MCF 10A (cell line): ENCODE results near the gene GPR137B. TPM values are rescaled to one million over a fixed set of nuclear protein-coding genes. Genes with fewer than 3 reads are reported as not detected.

Experiments
- BruUV-seq: library from RNA; stranded (reverse); fragments of 400-500 nt; replicated peaks from 2 replicates; lab custom pipeline; 2021; lab: Mats Ljungman, UMichigan
- CTCF ChIA-PET: fragments of 300-600 bp; sonication (Branson Sonifier 250); formaldehyde crosslinking; extraction: SDS; loops from one replicate; lab custom pipeline; 2021; ENCODE audit warnings: antibody characterized with exemption, inconsistent platforms; lab: Yijun Ruan, JAX
- POLR2A ChIA-PET: fragments of 300-600, 350-650 bp; sonication (Branson Sonifier 250); formaldehyde crosslinking; extraction: SDS; loops from one replicate; lab custom pipeline; 2020; ENCODE audit warnings: antibody characterized with exemption, inconsistent platforms; lab: Yijun Ruan, JAX
- DNase-seq: peaks from one replicate; pipeline ENCODE4 v3.0.0-alpha.2; 2018; ENCODE audit not compliant: unreplicated experiment
- H3K27ac Mint-ChIP-seq: one replicate; pipeline ENCODE4 v1.8.0; 2022; ENCODE audit warnings: mild to moderate bottlenecking, low read depth, mixed read lengths; ENCODE audit not compliant: unreplicated experiment
- H3K27me3 Mint-ChIP-seq: one replicate; pipeline ENCODE4 v1.8.0; 2022; ENCODE audit warnings: mixed read lengths; ENCODE audit not compliant: insufficient read depth, unreplicated experiment
- H3K36me3 Mint-ChIP-seq: one replicate; pipeline ENCODE4 v1.8.0; 2022; ENCODE audit warnings: mild to moderate bottlenecking, moderate library complexity, mixed read lengths; ENCODE audit not compliant: insufficient read depth, unreplicated experiment
- H3K4me1 Mint-ChIP-seq: one replicate; pipeline ENCODE4 v1.8.0; 2022; ENCODE audit warnings: mixed read lengths; ENCODE audit not compliant: insufficient read depth, unreplicated experiment
- H3K4me3 Mint-ChIP-seq: one replicate; pipeline ENCODE4 v1.8.0; 2022; ENCODE audit warnings: mild to moderate bottlenecking, moderate library complexity, mixed read lengths; ENCODE audit not compliant: unreplicated experiment
- H3K9me3 Mint-ChIP-seq: one replicate; pipeline ENCODE4 v1.8.0; 2022; ENCODE audit warnings: mixed read lengths; ENCODE audit not compliant: unreplicated experiment
- intact Hi-C: fragments of 100-400 bp; cut with micrococcal nuclease; formaldehyde crosslinking; loops from 2 replicates; pipeline ENCODE4 v1.14.1; 2022
- total RNA-seq: library from RNA; stranded (reverse); gene quantifications from 2 replicates; pipeline ENCODE4 v1.2.3, GENCODE V29; 2022
- TF ChIP-seq, protein P1 (sequence below): fragments of 200-600 bp; IDR thresholded peaks from one replicate; pipeline ENCODE4 v1.8.0; 2022; ENCODE audit warnings: antibody characterized with exemption, mild to moderate bottlenecking; ENCODE audit not compliant: unreplicated experiment

GPR137B gene
- total RNA-seq, 1 experiment from 2014 or later: 8.4 TPM

- no peak for DNase-seq
- Mint-ChIP-seq H3K36me3 (no peaks in the 10 kb centered on the region), H3K27ac (no peak overlapping the region), H3K9me3 (no peaks in the 10 kb centered on the region), H3K4me3 (no peak overlapping the region), H3K4me1 (no peaks in the 10 kb centered on the region), H3K27me3 (no peaks in the 10 kb centered on the region)
- intact Hi-C loops: no loop called here
- TF ChIP-seq, protein P1, sequence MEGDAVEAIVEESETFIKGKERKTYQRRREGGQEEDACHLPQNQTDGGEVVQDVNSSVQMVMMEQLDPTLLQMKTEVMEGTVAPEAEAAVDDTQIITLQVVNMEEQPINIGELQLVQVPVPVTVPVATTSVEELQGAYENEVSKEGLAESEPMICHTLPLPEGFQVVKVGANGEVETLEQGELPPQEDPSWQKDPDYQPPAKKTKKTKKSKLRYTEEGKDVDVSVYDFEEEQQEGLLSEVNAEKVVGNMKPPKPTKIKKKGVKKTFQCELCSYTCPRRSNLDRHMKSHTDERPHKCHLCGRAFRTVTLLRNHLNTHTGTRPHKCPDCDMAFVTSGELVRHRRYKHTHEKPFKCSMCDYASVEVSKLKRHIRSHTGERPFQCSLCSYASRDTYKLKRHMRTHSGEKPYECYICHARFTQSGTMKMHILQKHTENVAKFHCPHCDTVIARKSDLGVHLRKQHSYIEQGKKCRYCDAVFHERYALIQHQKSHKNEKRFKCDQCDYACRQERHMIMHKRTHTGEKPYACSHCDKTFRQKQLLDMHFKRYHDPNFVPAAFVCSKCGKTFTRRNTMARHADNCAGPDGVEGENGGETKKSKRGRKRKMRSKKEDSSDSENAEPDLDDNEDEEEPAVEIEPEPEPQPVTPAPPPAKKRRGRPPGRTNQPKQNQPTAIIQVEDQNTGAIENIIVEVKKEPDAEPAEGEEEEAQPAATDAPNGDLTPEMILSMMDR: no peak
- BruUV-seq: no TSS peak
- ChIA-PET CTCF (no interaction called here), POLR2A (interaction anchor here (0.6 kb wide), 1 partner anchor 832 kb away, joined by 3 read pairs; no protein-coding TSS in a partner anchor)
Observed at GRCh38 chr1:236209185-236209584, 66.8 kb downstream of the GPR137B start.

DNA sequence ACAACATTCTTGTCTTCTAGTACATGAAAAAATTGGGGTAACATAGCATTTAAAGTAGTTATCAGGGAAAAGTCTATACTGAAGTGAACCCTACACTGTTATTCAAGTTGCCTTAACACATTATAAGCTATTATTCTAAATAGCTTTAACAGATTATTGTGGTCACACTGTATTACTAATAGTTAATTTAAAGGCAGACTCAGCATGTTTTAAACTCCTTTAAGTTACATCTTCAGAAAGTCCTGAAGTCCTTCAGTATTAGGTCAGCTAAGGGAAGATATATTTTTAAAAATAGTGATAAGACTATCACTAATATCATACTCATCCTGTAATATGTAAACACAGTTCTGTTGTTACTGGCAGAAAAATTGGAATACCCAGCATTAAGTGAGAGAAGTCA, 67.4 kb downstream of the GPR137B start:
- no peak for DNase-seq
- ChIA-PET POLR2A (no interaction called here), CTCF (no interaction called here)
- Mint-ChIP-seq H3K27me3 (no peaks in the 10 kb centered on the region), H3K9me3 (no peaks in the 10 kb centered on the region), H3K36me3 (no peaks in the 10 kb centered on the region), H3K4me1 (no peaks in the 10 kb centered on the region), H3K27ac (no peak overlapping the region), H3K4me3 (no peak overlapping the region)
- TF ChIP-seq, protein P1: no peak
- intact Hi-C loops: no loop called here
- BruUV-seq: no TSS peak

DNA sequence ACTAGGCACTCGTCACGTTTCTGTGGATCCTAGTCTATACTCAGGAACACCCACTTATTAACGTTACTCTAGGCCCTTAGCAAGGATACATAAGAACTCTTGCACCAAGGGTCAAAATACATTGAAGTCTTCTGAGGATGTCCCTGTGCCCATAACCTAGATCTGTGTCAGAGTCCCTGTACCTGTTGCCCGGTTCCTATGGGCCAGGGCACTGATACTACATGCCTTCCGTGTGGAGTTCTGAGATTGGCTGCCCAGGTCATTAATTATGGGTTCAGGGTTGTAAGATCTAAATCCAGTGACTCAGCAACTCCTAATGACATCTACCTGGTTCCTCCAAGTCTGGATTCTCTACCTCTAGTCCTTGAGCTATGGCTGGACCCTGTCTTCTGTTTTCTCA, 69.5 kb downstream of the GPR137B start:
- TF ChIP-seq, protein P1: no peak
- POLR2A ChIA-PET: no interaction called here
- Mint-ChIP-seq H3K27me3 (no peaks in the 10 kb centered on the region), H3K36me3 (peaks cover 9% of the 10 kb centered on the region), H3K4me1 (no peaks in the 10 kb centered on the region), H3K4me3 (no peak overlapping the region), H3K9me3 (no peaks in the 10 kb centered on the region), H3K27ac (no peak overlapping the region)
- no peak for DNase-seq
- intact Hi-C loops: no loop called here
- CTCF ChIA-PET: interaction anchor here (0.6 kb wide), 1 partner anchor 42 kb away, joined by 3 read pairs; no protein-coding TSS in a partner anchor
- no TSS peak for BruUV-seq

GRCh38 chr1:236213534-236213933, 71.2 kb downstream of the GPR137B start:
- CTCF ChIA-PET: interaction anchor here (0.6 kb wide), 1 partner anchor 33 kb away, joined by 5 read pairs; no protein-coding TSS in a partner anchor
- H3K27me3 Mint-ChIP-seq: no peaks in the 10 kb centered on the region
- H3K4me3 Mint-ChIP-seq: no peak overlapping the region
- no peak overlapping the region for H3K27ac Mint-ChIP-seq
- peaks cover 9% of the 10 kb centered on the region for H3K36me3 Mint-ChIP-seq
- POLR2A ChIA-PET: interaction anchor here (0.7 kb wide), 1 partner anchor 18 kb away, joined by 4 read pairs; no protein-coding TSS in a partner anchor
- no peaks in the 10 kb centered on the region for H3K9me3 Mint-ChIP-seq
- intact Hi-C loops: no loop called here
- no peaks in the 10 kb centered on the region for H3K4me1 Mint-ChIP-seq
- no TSS peak for BruUV-seq
- DNase-seq: no peak
- TF ChIP-seq, protein P1: no peak
